ENCODE data around the gene KMT2B.
"Not testable (repeated sequence)": the region's sequence is repeated elsewhere in the genome, so short reads cannot be mapped to it uniquely, and the experiment has no call there.

The KMT2B gene

GRCh38 chr19:35716801-35717664, 770 bp upstream of the KMT2B start:
- Mint-ChIP-seq H3K36me3 (peaks cover 98% of the 10 kb centered on the region), H3K27ac (peak overlapping the region; percentile 99), H3K4me1 (peaks cover 71% of the 10 kb centered on the region)

GRCh38 chr19:35718345-35719041, 690 bp downstream of the KMT2B start:
- no peaks in the 10 kb centered on the region for H3K9me3 Mint-ChIP-seq

More at GRCh38 chr19:35716801-35717664, 770 bp upstream of the KMT2B start:
- H3K4me3 Mint-ChIP-seq = peak overlapping the region; percentile 99
- ATAC-seq (peak; percentile 71), DNase-seq (ENCODE audit: low spot score in 2 of 2) (peak; percentile 77 to 97)
- H3K9me3 Mint-ChIP-seq = no peaks in the 10 kb centered on the region

GRCh38 chr19:35719402-35720162, 1.8 kb downstream of the KMT2B start:
- ATAC-seq = no peak
- peak overlapping the region; percentile 94 for H3K27ac Mint-ChIP-seq
- peaks cover 64% of the 10 kb centered on the region for H3K4me1 Mint-ChIP-seq
- H3K4me3 Mint-ChIP-seq = peak overlapping the region; percentile 81
- H3K9me3 Mint-ChIP-seq = no peaks in the 10 kb centered on the region
- no peak for DNase-seq (ENCODE audit: low spot score in 2 of 2)
- peaks cover 98% of the 10 kb centered on the region for H3K36me3 Mint-ChIP-seq

More at GRCh38 chr19:35718345-35719041, 690 bp downstream of the KMT2B start:
- Mint-ChIP-seq H3K4me1 (peaks cover 67% of the 10 kb centered on the region), H3K36me3 (peaks cover 98% of the 10 kb centered on the region), H3K4me3 (peak overlapping the region; percentile 81), H3K27ac (peak overlapping the region; percentile 94)
- DNase-seq (ENCODE audit: low spot score in 2 of 2) = peak; percentile 56 to 85
- peak; percentile 4 for ATAC-seq

GRCh38 chr19:35720163-35720524, 2.3 kb downstream of the KMT2B start:
- peak overlapping the region; percentile 94 for H3K27ac Mint-ChIP-seq
- peaks cover 59% of the 10 kb centered on the region for H3K4me1 Mint-ChIP-seq
- peak overlapping the region; percentile 81 for H3K4me3 Mint-ChIP-seq
- H3K36me3 Mint-ChIP-seq = peaks cover 98% of the 10 kb centered on the region
- DNase-seq (ENCODE audit: low spot score in 2 of 2) (no peak), ATAC-seq (no peak)
- H3K9me3 Mint-ChIP-seq = no peaks in the 10 kb centered on the region

GRCh38 chr19:35720648-35721047, 2.8 kb downstream of the KMT2B start:
- peaks cover 58% of the 10 kb centered on the region for H3K4me1 Mint-ChIP-seq
- H3K27ac Mint-ChIP-seq = peak overlapping the region; percentile 94
- H3K36me3 Mint-ChIP-seq = peaks cover 98% of the 10 kb centered on the region
- DNase-seq (ENCODE audit: low spot score in 2 of 2) (no peak), ATAC-seq (no peak)
- peak overlapping the region; percentile 81 for H3K4me3 Mint-ChIP-seq
- no peaks in the 10 kb centered on the region for H3K9me3 Mint-ChIP-seq

GRCh38 chr19:35721374-35721773, 3.6 kb downstream of the KMT2B start:
- peak overlapping the region; percentile 81 for H3K4me3 Mint-ChIP-seq

GRCh38 chr19:35722461-35722860, 4.7 kb downstream of the KMT2B start:
- no peak for DNase-seq (ENCODE audit: low spot score in 2 of 2)
- no peak for ATAC-seq
- Mint-ChIP-seq H3K4me1 (peaks cover 52% of the 10 kb centered on the region), H3K27ac (peak overlapping the region; percentile 94), H3K36me3 (peaks cover 98% of the 10 kb centered on the region), H3K9me3 (no peaks in the 10 kb centered on the region), H3K4me3 (no peak overlapping the region)

More at GRCh38 chr19:35721374-35721773, 3.6 kb downstream of the KMT2B start:
- ATAC-seq = no peak
- Mint-ChIP-seq H3K4me1 (peaks cover 57% of the 10 kb centered on the region), H3K27ac (peak overlapping the region; percentile 94), H3K9me3 (no peaks in the 10 kb centered on the region), H3K36me3 (peaks cover 98% of the 10 kb centered on the region)
- DNase-seq (ENCODE audit: low spot score in 2 of 2) = no peak

- peak overlapping the region; percentile 94 for H3K27ac Mint-ChIP-seq
- H3K4me1 Mint-ChIP-seq = peaks cover 52% of the 10 kb centered on the region
- H3K36me3 Mint-ChIP-seq = peaks cover 99% of the 10 kb centered on the region
- no peaks in the 10 kb centered on the region for H3K9me3 Mint-ChIP-seq
- no peak overlapping the region for H3K4me3 Mint-ChIP-seq
- DNase-seq (ENCODE audit: low spot score in 2 of 2) = no peak
- no peak for ATAC-seq
These were observed 5.1 kb downstream of the KMT2B start for GRCh38 chr19:35722897-35723296.

- no peaks in the 10 kb centered on the region for H3K9me3 Mint-ChIP-seq
- peak overlapping the region; percentile 94 for H3K27ac Mint-ChIP-seq
These were observed 5.9 kb downstream of the KMT2B start for GRCh38 chr19:35723671-35724070.

GRCh38 chr19:35724132-35724531, 6.3 kb downstream of the KMT2B start:
- H3K4me3 Mint-ChIP-seq; DNase-seq (ENCODE audit: low spot score in 2 of 2); H3K9me3 Mint-ChIP-seq; ATAC-seq: not testable (repeated sequence)
- peaks cover 100% of the 10 kb centered on the region for H3K36me3 Mint-ChIP-seq
- peak overlapping the region; percentile 94 for H3K27ac Mint-ChIP-seq
- peaks cover 44% of the 10 kb centered on the region for H3K4me1 Mint-ChIP-seq

More at GRCh38 chr19:35723671-35724070, 5.9 kb downstream of the KMT2B start:
- peaks cover 100% of the 10 kb centered on the region for H3K36me3 Mint-ChIP-seq
- H3K4me1 Mint-ChIP-seq = peaks cover 49% of the 10 kb centered on the region
- ATAC-seq (no peak), DNase-seq (ENCODE audit: low spot score in 2 of 2) (no peak)
- no peak overlapping the region for H3K4me3 Mint-ChIP-seq

GRCh38 chr19:35724560-35724959, 6.8 kb downstream of the KMT2B start:
- Mint-ChIP-seq H3K4me1 (peaks cover 40% of the 10 kb centered on the region), H3K4me3 (no peak overlapping the region), H3K36me3 (peaks cover 100% of the 10 kb centered on the region), H3K9me3 (no peaks in the 10 kb centered on the region), H3K27ac (peak overlapping the region; percentile 94)
- DNase-seq (ENCODE audit: low spot score in 2 of 2) (no peak), ATAC-seq (no peak)

GRCh38 chr19:35725216-35725861, 7.5 kb downstream of the KMT2B start:
- ATAC-seq = no peak
- Mint-ChIP-seq H3K4me3 (no peak overlapping the region), H3K27ac (peak overlapping the region; percentile 84), H3K4me1 (peaks cover 34% of the 10 kb centered on the region), H3K9me3 (no peaks in the 10 kb centered on the region), H3K36me3 (peaks cover 100% of the 10 kb centered on the region)
- DNase-seq (ENCODE audit: low spot score in 2 of 2) = no peak

GRCh38 chr19:35727053-35727955, 9.5 kb downstream of the KMT2B start:
- DNase-seq (ENCODE audit: low spot score in 2 of 2) = no peak
- Mint-ChIP-seq H3K27ac (peak overlapping the region; percentile 82), H3K4me3 (no peak overlapping the region), H3K4me1 (peaks cover 21% of the 10 kb centered on the region), H3K36me3 (peaks cover 100% of the 10 kb centered on the region), H3K9me3 (no peaks in the 10 kb centered on the region)
- ATAC-seq = no peak

Measured in stimulated activated effector memory CD8-positive, alpha-beta T cell treated with anti-CD3 and anti-CD28 coated beads, Interleukin-12 subunit alpha, Interleukin-12 subunit beta, amount 100 ng/mL, for 72 hours (primary cell).